Caco-2 (cell line): ENCODE data around the gene HACD2. TPM values are rescaled to one million over a fixed set of nuclear protein-coding genes. Genes with fewer than 3 reads are reported as not detected.

Experiments
- Bru-seq: library from RNA; stranded (reverse); fragments of 400-500 nt; gene quantifications from one replicate; lab custom pipeline; 2021; lab: Mats Ljungman, UMichigan
- BruChase-seq, 2 experiments: library from RNA; stranded (reverse); fragments of 400-500 nt; gene quantifications; one replicate each; lab custom pipeline; 2021; lab: Mats Ljungman, UMichigan
- BruUV-seq: library from RNA; stranded (reverse); fragments of 400-500 nt; replicated peaks from 2 replicates; lab custom pipeline; 2021; lab: Mats Ljungman, UMichigan
- CTCF ChIA-PET: fragments of 300-600 bp; sonication (Branson Sonifier 250); formaldehyde crosslinking; loops from one replicate; lab custom pipeline; 2022; ENCODE audit warnings: antibody characterized with exemption; lab: Charles Lee
- POLR2A ChIA-PET: fragments of 300-600 bp; sonication (Branson Sonifier 250); formaldehyde crosslinking; loops from one replicate; lab custom pipeline; 2022; ENCODE audit warnings: antibody characterized with exemption; lab: Charles Lee
- DNase-seq, 2 experiments: peaks; one replicate each; pipeline versions ENCODE4 v3.0.0 to v3.0.0-alpha.2; 2020 to 2022
- H3K27me3 ChIP-seq: replicated peaks from 2 replicates; pipeline ENCODE4 v1.6.0; 2011; ENCODE audit warnings: low read length; ENCODE audit not compliant: control insufficient read depth, insufficient read depth
- H3K36me3 ChIP-seq: 2 replicates; pipeline ENCODE4 v1.5.1; 2011; ENCODE audit warnings: low read length; ENCODE audit not compliant: control insufficient read depth, insufficient read depth
- H3K4me1 ChIP-seq: fragments of 250-450 bp; sonication (Bioruptor Pico); 2 replicates; pipeline ENCODE4 v1.5.1; 2020; ENCODE audit warnings: mild to moderate bottlenecking
- H3K4me3 ChIP-seq: 2 replicates; pipeline ENCODE4 v1.5.1; 2011; ENCODE audit warnings: low read depth, mild to moderate bottlenecking, control low read depth, low read length
- H3K9me3 ChIP-seq: fragments of 250-450 bp; sonication (Bioruptor Pico); 2 replicates; pipeline ENCODE4 v1.5.1; 2020; ENCODE audit warnings: mild to moderate bottlenecking, moderate library complexity
- H3K27ac Mint-ChIP-seq: one replicate; pipeline ENCODE4 v1.8.0; 2022; ENCODE audit warnings: mixed read lengths; ENCODE audit not compliant: unreplicated experiment
- H3K27me3 Mint-ChIP-seq: one replicate; pipeline ENCODE4 v1.8.0; 2022; ENCODE audit warnings: mixed read lengths; ENCODE audit not compliant: insufficient read depth, unreplicated experiment
- H3K36me3 Mint-ChIP-seq: one replicate; pipeline ENCODE4 v1.8.0; 2022; ENCODE audit warnings: mild to moderate bottlenecking, mixed read lengths; ENCODE audit not compliant: insufficient read depth, unreplicated experiment
- H3K4me1 Mint-ChIP-seq: one replicate; pipeline ENCODE4 v1.8.0; 2022; ENCODE audit warnings: low read depth, mixed read lengths; ENCODE audit not compliant: unreplicated experiment
- H3K4me3 Mint-ChIP-seq: one replicate; pipeline ENCODE4 v1.8.0; 2022; ENCODE audit warnings: mild to moderate bottlenecking, moderate library complexity, mixed read lengths; ENCODE audit not compliant: unreplicated experiment
- H3K9me3 Mint-ChIP-seq: one replicate; pipeline ENCODE4 v1.8.0; 2022; ENCODE audit warnings: mixed read lengths; ENCODE audit not compliant: unreplicated experiment
- intact Hi-C: fragments of 100-400 bp; cut with micrococcal nuclease; formaldehyde crosslinking; loops from one replicate; pipeline ENCODE4 v1.10.0; 2022; ENCODE audit not compliant: unreplicated experiment
- long read RNA-seq: library from polyadenylated mRNA; stranded (forward); transcript quantifications from one replicate; pipeline ENCODE4 v2.0.0, GENCODE V29; 2022
- total RNA-seq: library from RNA; stranded (reverse); gene quantifications from 2 replicates; pipeline ENCODE4 v1.2.3, GENCODE V29; 2022
- TF ChIP-seq, protein P1 (sequence below), 2 experiments: fragments of 200-600 bp in 1 of 2; IDR thresholded peaks; 1 replicate in 1 of 2; 2 replicates in 1 of 2; pipeline versions ENCODE4 v1.5.1 to v1.8.0; 2011 to 2022; ENCODE audit warnings: antibody characterized with exemption in 1 of 2, control low read depth in 1 of 2, inconsistent platforms in 1 of 2, low read depth in 1 of 2, low read length in 1 of 2, mild to moderate bottlenecking in 1 of 2, moderate library complexity in 1 of 2; ENCODE audit not compliant: insufficient read depth in 1 of 2, severe bottlenecking in 1 of 2, unreplicated experiment in 1 of 2

The HACD2 gene
- 84.7 and 92.5 TPM in 2 replicates for total RNA-seq
- percentile 89 among the genes with signal in this experiment for Bru-seq, nascent RNA
- BruChase-seq, experiment 1, labeled RNA remaining after a 2-hour chase, result percentile 88 among the genes with signal in this experiment
- percentile 94 among the genes with signal in this experiment for BruChase-seq, experiment 2, labeled RNA remaining after a 6-hour chase
- long read RNA-seq, full-length matches to known transcripts, result 9 of 21 reads
- long read RNA-seq, partial matches to known transcripts, result 2 of 21 reads
- long read RNA-seq, other reads (novel, unspliced or antisense), result 10 of 21 reads

DNA sequence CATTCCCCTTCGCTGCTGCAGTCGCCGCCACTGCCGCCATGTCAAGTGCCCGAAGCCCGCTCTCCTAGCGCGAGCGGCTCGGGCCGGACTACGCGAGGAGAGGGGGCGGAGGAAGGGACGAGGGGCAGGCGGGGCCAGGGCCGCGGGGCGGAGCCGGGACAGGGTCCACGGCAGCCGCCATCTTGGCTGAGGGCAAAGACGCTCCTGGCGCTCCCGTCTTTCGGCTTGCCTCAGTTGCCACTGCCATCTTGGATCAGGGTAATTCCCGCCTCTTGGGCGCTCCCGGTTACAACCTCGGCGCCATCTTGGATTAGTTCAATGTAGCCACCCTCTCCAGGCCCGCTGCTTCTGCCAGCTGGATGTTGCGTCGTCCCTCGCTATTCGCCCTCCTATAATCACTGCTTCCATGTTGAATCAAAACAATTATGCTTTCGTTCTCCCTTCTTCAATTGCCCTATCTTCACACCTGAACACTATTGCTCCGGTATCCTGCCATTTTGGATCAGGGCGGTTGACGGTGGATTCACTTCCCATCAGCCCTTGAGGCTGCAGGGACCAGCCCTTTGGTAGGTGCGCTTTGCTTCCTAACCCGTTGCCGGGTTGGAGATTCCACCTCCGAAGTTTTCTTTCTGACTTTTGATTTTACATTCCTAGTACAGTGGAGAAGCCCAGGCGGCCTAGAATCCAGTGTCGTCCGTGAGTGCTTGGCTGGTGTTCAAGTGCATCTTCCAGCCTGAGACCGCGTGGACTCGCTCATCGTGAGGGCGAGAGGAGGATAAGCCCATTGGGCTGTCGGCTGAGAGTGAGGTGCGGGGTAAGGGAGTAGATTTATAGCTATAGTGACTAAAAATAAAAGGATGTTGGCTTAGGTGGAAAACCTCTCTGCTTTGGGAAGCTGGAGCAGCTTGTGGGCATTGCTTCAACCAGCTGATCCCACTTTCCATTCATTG, at the start of gene HACD2:
TSS of gene HACD2 (minus strand) at position 66 of the 950 bp plus-strand sequence. CDS start at position 40, 26 bp downstream.
- BruUV-seq, result no TSS peak

DNA sequence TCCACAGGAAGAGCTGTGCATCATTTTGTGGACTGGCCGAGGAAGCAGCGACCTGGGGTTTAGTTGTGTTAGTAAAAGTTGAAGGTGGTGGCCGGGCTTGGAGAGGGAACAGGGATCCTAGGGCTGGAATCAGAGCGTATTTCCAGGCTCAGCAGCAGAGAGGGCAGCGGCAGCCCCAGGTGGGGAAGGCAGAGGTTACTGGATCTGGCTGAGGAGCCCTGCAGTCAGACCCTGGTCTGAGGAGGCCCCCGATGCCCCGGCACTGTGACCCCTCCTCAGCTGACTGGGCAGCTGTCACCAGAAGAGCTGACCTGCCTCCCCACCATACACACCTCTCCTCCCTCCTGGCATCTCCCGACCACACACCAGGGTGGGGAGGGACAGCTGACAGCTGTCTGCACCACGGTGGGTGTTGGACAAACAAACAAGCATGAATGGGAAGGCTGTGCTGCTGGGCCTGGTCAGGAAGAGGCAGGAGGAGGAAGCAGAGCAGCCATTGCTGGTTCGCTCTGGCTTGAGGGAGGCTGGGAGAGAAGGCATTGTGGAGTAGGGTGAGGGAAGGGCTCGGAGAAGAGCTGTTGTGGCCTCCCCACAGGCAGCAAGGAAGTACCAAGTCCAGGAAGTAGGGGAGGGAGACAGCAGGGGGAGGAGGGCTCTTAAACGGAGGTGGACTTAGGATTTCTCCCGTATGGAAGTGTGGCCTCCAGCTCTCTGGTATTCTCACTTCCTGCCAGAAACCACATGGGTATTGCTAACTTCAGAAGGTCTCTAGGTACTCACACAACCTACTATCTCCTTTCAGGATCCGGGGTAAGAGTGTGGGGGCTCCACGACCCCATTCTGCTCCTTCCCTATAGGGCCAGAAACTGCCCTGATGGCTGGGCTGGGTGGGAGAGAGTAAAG, 49.5 kb upstream of the HACD2 start:
- CTCF ChIA-PET, result interaction anchor here (1.1 kb wide), 1 partner anchor 28 kb away, joined by 3 read pairs; no protein-coding TSS in a partner anchor
- no peaks in the 10 kb centered on the region for H3K36me3 Mint-ChIP-seq
- intact Hi-C loops, result no loop called here
- Histone ChIP-seq H3K4me3 (no peak overlapping the region), H3K9me3 (no peaks in the 10 kb centered on the region), H3K4me1 (peaks cover 22% of the 10 kb centered on the region), H3K27me3 (no peaks in the 10 kb centered on the region), H3K36me3 (no peaks in the 10 kb centered on the region)
- peaks cover 11% of the 10 kb centered on the region for H3K4me1 Mint-ChIP-seq
- POLR2A ChIA-PET, result no interaction called here
- H3K9me3 Mint-ChIP-seq, result no peaks in the 10 kb centered on the region
- no peak for DNase-seq
- H3K27ac Mint-ChIP-seq, result peak overlapping the region; percentile 66
- BruUV-seq, result no TSS peak
- H3K27me3 Mint-ChIP-seq, result no peaks in the 10 kb centered on the region
- TF ChIP-seq, protein P1, sequence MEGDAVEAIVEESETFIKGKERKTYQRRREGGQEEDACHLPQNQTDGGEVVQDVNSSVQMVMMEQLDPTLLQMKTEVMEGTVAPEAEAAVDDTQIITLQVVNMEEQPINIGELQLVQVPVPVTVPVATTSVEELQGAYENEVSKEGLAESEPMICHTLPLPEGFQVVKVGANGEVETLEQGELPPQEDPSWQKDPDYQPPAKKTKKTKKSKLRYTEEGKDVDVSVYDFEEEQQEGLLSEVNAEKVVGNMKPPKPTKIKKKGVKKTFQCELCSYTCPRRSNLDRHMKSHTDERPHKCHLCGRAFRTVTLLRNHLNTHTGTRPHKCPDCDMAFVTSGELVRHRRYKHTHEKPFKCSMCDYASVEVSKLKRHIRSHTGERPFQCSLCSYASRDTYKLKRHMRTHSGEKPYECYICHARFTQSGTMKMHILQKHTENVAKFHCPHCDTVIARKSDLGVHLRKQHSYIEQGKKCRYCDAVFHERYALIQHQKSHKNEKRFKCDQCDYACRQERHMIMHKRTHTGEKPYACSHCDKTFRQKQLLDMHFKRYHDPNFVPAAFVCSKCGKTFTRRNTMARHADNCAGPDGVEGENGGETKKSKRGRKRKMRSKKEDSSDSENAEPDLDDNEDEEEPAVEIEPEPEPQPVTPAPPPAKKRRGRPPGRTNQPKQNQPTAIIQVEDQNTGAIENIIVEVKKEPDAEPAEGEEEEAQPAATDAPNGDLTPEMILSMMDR (IDR thresholded peaks at IDR 0.05; ENCODE audit: insufficient read depth in 1 of 2, low read depth in 1 of 2, low read length in 1 of 2, severe bottlenecking in 1 of 2, unreplicated experiment in 1 of 2), result no peak
- H3K4me3 Mint-ChIP-seq, result no peak overlapping the region

More for the DNA sequence above, at the start of gene HACD2:
- H3K36me3 ChIP-seq, result peaks cover 2% of the 10 kb centered on the region
- no peaks in the 10 kb centered on the region for H3K27me3 Mint-ChIP-seq
- H3K27me3 ChIP-seq, result no peaks in the 10 kb centered on the region
- intact Hi-C loops, result loop anchor here (1.0 to 2.0 kb wide), 2 partner anchors 21 to 44 kb away; no protein-coding TSS in a partner anchor
- TF ChIP-seq, protein P1 (IDR thresholded peaks at IDR 0.05; ENCODE audit: insufficient read depth in 1 of 2, low read depth in 1 of 2, low read length in 1 of 2, severe bottlenecking in 1 of 2, unreplicated experiment in 1 of 2), result no peak
- peaks cover 26% of the 10 kb centered on the region for H3K9me3 ChIP-seq
- H3K4me1 Mint-ChIP-seq, result peaks cover 12% of the 10 kb centered on the region
- ChIA-PET CTCF (interaction anchor here (0.6 to 1.5 kb wide), 2 partner anchors 21 to 829 kb away, joined by 3 to 4 read pairs; no protein-coding TSS in a partner anchor), POLR2A (interaction anchor here (0.6 to 2.8 kb wide), 2 partner anchors 21 to 167 kb away, joined by 3 to 22 read pairs; no protein-coding TSS in a partner anchor)
- H3K9me3 Mint-ChIP-seq, result peaks cover 6% of the 10 kb centered on the region
- no peak within 1 kb of the TSS for H3K27ac Mint-ChIP-seq
- no peak within 1 kb of the TSS for H3K4me3 Mint-ChIP-seq
- peak within 1 kb of the TSS; percentile 71 for H3K4me3 ChIP-seq
- peaks cover 22% of the 10 kb centered on the region for H3K4me1 ChIP-seq
- DNase-seq, result peak; percentile 97
- peaks cover 31% of the 10 kb centered on the region for H3K36me3 Mint-ChIP-seq
